Sigmoid colon (tissue), 4 donors: ENCODE results near the gene CTNNBL1.

Experiments
- POLR2AphosphoS5 ChIP-seq, 4 donors: sonication (generic); formaldehyde crosslinking; IDR thresholded peaks; one replicate each; pipeline ENCODE4 v1.6.1; 2017; ENCODE audit warnings: antibody characterized with exemption in 4 of 4
- TF ChIP-seq, protein P1 (sequence below), 4 experiments: fragments of 450-650 bp in 3 of 4; fragments of 200-600 bp in 1 of 4; IDR thresholded peaks; one replicate each; pipeline ENCODE4 v1.5.1; 2016 to 2019; ENCODE audit warnings: antibody characterized with exemption in 4 of 4, mild to moderate bottlenecking in 3 of 4, moderate library complexity in 2 of 4

DNA sequence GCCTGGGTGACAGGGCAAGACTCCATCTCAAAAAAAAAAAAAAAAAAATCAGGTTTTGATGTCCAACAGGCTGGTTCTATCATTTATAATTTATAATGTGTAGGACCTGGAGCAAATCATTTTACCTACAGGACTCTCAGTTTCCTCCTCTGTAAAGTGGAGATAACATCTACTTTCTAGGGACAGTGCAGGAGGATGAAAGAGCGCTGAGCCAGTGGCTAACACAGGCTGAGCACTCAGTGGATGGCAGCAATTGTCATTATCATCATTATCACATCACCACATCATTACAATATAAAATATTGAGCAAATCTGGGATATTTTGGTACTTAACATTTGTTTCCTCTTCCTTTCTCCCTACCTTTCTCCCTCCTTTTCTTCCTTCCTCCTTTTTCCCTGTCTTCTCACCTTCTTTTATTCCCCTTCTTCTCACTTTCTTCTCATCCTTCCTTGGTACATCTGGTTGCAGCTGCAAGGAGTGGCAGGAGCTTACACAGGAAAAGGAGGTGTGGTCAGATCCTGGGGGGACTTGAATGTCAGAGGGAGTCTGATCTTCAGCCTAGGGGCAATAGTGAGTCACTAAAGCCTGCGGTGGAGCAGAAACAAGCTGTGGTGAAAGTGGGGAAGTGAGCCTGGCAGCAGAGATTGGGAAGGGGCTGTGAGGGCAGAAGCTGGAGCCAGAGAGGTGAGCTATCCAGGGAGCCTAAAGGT, 24.6 kb upstream of the CTNNBL1 start:
- TF ChIP-seq, protein P1, sequence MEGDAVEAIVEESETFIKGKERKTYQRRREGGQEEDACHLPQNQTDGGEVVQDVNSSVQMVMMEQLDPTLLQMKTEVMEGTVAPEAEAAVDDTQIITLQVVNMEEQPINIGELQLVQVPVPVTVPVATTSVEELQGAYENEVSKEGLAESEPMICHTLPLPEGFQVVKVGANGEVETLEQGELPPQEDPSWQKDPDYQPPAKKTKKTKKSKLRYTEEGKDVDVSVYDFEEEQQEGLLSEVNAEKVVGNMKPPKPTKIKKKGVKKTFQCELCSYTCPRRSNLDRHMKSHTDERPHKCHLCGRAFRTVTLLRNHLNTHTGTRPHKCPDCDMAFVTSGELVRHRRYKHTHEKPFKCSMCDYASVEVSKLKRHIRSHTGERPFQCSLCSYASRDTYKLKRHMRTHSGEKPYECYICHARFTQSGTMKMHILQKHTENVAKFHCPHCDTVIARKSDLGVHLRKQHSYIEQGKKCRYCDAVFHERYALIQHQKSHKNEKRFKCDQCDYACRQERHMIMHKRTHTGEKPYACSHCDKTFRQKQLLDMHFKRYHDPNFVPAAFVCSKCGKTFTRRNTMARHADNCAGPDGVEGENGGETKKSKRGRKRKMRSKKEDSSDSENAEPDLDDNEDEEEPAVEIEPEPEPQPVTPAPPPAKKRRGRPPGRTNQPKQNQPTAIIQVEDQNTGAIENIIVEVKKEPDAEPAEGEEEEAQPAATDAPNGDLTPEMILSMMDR (IDR thresholded peaks at IDR 0.05), result no peak
- no peak for TF ChIP-seq POLR2AphosphoS5 (IDR thresholded peaks at IDR 0.05)
